ENCODE data around the gene CGB3. TPM values are rescaled to one million over a fixed set of nuclear protein-coding genes. Genes with fewer than 3 reads are reported as not detected.
"Not testable (repeated sequence)": the region's sequence is repeated elsewhere in the genome, so short reads cannot be mapped to it uniquely, and the experiment has no call there.

Gene CGB3
- total and polyA plus RNA-seq, 8 donors: not detected

DNA sequence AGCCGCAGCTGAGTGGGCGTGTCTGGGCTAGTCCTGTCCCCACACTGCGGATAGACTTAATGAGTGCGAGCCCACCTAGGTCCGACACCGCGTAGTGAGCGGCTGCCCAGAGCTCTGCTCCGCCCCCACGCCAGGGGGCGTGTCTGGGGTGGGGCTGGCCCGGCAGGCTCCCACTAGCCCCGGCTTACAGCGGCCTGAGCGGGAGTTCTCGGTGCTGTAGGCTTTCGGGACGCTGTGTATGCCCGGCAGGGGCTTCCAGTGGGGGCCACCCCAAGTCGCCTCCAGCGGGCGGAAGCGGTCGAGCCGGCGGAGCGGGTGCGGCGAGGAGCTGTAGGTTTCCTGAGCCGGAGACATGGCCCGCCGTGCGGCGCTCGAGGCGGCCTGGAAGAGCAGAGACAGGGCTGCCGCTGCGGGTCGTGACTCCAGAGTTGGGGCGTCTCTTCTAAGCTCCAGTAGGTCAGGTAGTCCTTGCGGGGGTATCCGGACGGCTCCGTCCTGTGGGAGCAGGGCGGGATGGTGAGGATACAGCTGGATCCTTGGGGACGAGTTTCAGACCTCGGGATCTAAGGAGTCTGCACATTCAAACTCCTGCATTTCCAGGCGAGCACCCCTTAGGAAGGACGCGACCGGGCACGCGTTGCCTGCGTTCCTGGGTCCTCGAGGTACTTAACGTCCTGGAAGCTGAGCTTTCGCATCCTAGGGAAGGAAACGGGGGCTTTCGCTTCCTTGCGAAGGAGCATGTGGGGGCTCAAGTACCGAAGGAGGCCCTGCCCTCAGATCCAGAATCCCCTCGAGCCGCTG, 32.2 kb upstream of the CGB3 start:
- FAIRE-seq: no peak

GRCh38 chr19:49050376-49051033, 26.4 kb upstream of the CGB3 start:
- H3K36me3 ChIP-seq; H3K4me3 ChIP-seq; H3K27me3 ChIP-seq; H3K27ac ChIP-seq; FAIRE-seq; DNase-seq; ATAC-seq; H3K9me3 ChIP-seq; intact Hi-C loops (cut with DNase I); H3K4me1 ChIP-seq: not testable (repeated sequence)
- WGBS, 2 donors: 64 to 65% methylated on average over 24 of the region's 24 CpGs

More for the DNA sequence above, 32.2 kb upstream of the CGB3 start:
- peak; percentile 78 to 93 (median 88) for ATAC-seq
- WGBS, 2 donors: 1% methylated on average over 61 to 63 of the region's 63 CpGs
- peak; percentile 36 to 87 (median 61) for DNase-seq
- no peak overlapping the region for H3K27ac ChIP-seq
- peaks cover 0 to 5% (median 0%) of the 10 kb centered on the region in 3 donors for H3K4me1 ChIP-seq
- H3K27me3 ChIP-seq: no peaks in the 10 kb centered on the region
- no peak for TF ChIP-seq CTCF (IDR thresholded peaks at IDR 0.05)
- H3K4me3 ChIP-seq: peak overlapping the region; percentile 26 to 67 (median 44)
- no peaks in the 10 kb centered on the region for H3K9me3 ChIP-seq
- no peaks in the 10 kb centered on the region for H3K36me3 ChIP-seq
- intact Hi-C loops (cut with DNase I): no loop called here

DNA sequence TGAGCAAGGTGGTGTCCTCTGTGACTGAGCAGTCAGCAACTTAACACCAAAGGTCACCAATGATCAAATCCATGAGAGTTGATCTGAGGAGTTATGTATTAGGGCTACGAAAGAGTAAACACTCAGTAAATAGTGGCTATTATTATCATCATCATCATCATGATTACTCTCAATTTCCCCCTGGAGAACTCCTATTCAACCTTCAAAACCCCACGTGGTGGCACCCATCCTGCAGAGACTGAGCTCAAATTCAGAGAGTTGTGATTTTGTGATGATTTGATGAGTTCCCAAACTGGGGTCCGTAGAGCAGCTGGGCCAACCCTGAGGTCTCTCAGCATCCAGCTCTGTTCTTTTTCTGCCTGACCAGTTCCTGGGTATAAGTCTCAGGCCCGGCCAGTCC, 25.7 kb upstream of the CGB3 start:
- intact Hi-C loops (cut with DNase I): not testable (repeated sequence)

DNA sequence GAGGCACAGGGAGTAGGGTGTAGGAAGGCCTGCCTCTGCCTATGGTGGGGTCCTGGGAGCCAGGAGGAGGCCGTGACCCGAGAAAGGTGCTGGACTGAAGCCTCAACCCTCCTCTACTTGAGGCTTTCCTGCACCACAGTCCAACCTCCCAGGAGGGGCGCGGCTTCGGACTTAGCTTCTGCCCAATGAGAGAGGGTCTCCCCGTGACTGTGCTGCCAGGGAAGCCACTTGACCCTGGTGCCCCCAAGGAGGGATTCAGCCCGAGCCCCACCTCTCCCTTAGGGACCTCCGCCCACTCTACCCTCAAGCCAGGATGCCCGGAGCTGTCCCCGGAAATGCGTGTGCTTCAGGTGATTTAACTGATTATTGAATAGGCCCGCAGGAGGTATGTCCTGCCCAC, 24.9 kb upstream of the CGB3 start, which contains the start of gene CGB8:
TSS of gene CGB8 (minus strand) at position 101 of the 400 bp plus-strand sequence. CDS start 372 bp downstream, outside the sequence.
- H3K9me3 ChIP-seq; H3K27me3 ChIP-seq; intact Hi-C loops (cut with DNase I); FAIRE-seq; H3K27ac ChIP-seq; H3K36me3 ChIP-seq; H3K4me1 ChIP-seq; ATAC-seq; DNase-seq; H3K4me3 ChIP-seq: not testable (repeated sequence)
- 62 to 64% methylated on average over 8 to 10 of the region's 12 CpGs for WGBS, 2 donors

More for the DNA sequence above, 25.7 kb upstream of the CGB3 start:
- not testable (repeated sequence) for H3K4me1 ChIP-seq, ATAC-seq, DNase-seq, H3K27me3 ChIP-seq, H3K36me3 ChIP-seq, FAIRE-seq, H3K27ac ChIP-seq, H3K4me3 ChIP-seq, H3K9me3 ChIP-seq
- 67 to 74% methylated on average over 2 of the region's 4 CpGs for WGBS, 2 donors

- H3K36me3 ChIP-seq; H3K9me3 ChIP-seq; H3K27me3 ChIP-seq; intact Hi-C loops (cut with DNase I); H3K4me1 ChIP-seq; ATAC-seq; FAIRE-seq; H3K4me3 ChIP-seq; H3K27ac ChIP-seq; DNase-seq: not testable (repeated sequence)
- 59 to 63% methylated on average over 14 to 15 of the region's 15 CpGs for WGBS, 2 donors
These were observed 19.4 kb upstream of the CGB3 start, which contains the start of gene CGB5 for GRCh38 chr19:49043548-49043947. CGB5 (plus strand) TSS chr19:49043848; CDS start chr19:49044210, 362 bp downstream.

- H3K4me3 ChIP-seq; H3K4me1 ChIP-seq; intact Hi-C loops (cut with DNase I); DNase-seq; H3K27me3 ChIP-seq; H3K36me3 ChIP-seq; H3K27ac ChIP-seq; H3K9me3 ChIP-seq; ATAC-seq; FAIRE-seq: not testable (repeated sequence)
- 58 to 62% methylated on average over 2 of the region's 4 CpGs for WGBS, 2 donors
These were observed 18.5 kb upstream of the CGB3 start for GRCh38 chr19:49042666-49043065.

DNA sequence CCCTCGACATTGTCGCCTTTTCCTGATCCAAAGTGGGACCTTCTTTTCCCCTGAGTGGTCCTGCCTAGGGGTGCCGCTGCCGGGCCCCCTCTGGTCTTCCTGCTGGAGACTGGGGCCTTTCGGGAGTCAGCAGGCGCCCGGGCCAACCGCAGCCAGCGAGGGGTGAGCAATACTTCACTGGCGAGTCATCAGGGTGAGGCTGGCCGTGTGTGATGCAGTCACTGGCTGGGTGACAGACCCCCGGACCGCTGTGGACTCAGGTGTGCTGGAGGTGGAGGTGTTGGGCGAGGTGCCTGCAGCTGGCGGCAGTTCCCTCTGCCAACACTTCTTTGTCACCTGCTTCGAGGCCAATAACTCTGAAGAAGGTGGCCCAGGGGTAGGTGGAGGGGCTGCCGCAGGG, 18.0 kb upstream of the CGB3 start:
- Histone ChIP-seq H3K36me3 (no peaks in the 10 kb centered on the region), H3K9me3 (no peaks in the 10 kb centered on the region), H3K27ac (no peak overlapping the region), H3K27me3 (no peaks in the 10 kb centered on the region), H3K4me3 (no peak overlapping the region), H3K4me1 (no peaks in the 10 kb centered on the region)
- ATAC-seq: no peak
- no peak for DNase-seq
- 56 to 64% methylated on average over 17 of the region's 17 CpGs for WGBS, 2 donors
- FAIRE-seq: no peak
- TF ChIP-seq CTCF (IDR thresholded peaks at IDR 0.05): no peak
- intact Hi-C loops (cut with DNase I): no loop called here

- DNase-seq; ATAC-seq; H3K36me3 ChIP-seq; H3K9me3 ChIP-seq; H3K4me1 ChIP-seq; intact Hi-C loops (cut with DNase I); FAIRE-seq; H3K27ac ChIP-seq; H3K27me3 ChIP-seq; H3K4me3 ChIP-seq: not testable (repeated sequence)
- WGBS, 2 donors: 40 to 59% methylated on average over 6 to 9 of the region's 9 CpGs
These were observed 15.6 kb upstream of the CGB3 start for GRCh38 chr19:49039736-49040135.

- intact Hi-C loops (cut with DNase I); DNase-seq; H3K27ac ChIP-seq; H3K9me3 ChIP-seq; H3K4me3 ChIP-seq; FAIRE-seq; H3K27me3 ChIP-seq; H3K36me3 ChIP-seq; H3K4me1 ChIP-seq; ATAC-seq: not testable (repeated sequence)
- WGBS, 2 donors: 69 to 73% methylated on average over 26 of the region's 26 CpGs
These were observed 14.6 kb upstream of the CGB3 start for GRCh38 chr19:49038557-49039276.

All from pancreas (tissue), 10 donors.